ENCODE measurements around the gene SUGCT. TPM values are rescaled to one million over a fixed set of nuclear protein-coding genes. Genes with fewer than 3 reads are reported as not detected.

SUGCT gene
- total and polyA plus RNA-seq, 10 donors: 1.4 to 13.6 (median 2.5) TPM

- no peak for DNase-seq
- no peak for TF ChIP-seq POLR2A (IDR thresholded peaks at IDR 0.05)
- TF ChIP-seq CTCF (IDR thresholded peaks at IDR 0.05 in 8 of 11, conservative IDR thresholded peaks at IDR 0.05 in 3 of 11): no peak
- no peak for TF ChIP-seq POLR2AphosphoS5 (IDR thresholded peaks at IDR 0.05)
- Histone ChIP-seq H3K27me3 (replicated peaks in 1 of 7) (no peaks in the 10 kb centered on the region), H3K27ac (no peak overlapping the region), H3K4me3 (no peak overlapping the region), H3K9me3 (no peaks in the 10 kb centered on the region), H3K4me1 (no peaks in the 10 kb centered on the region), H3K36me3 (no peaks in the 10 kb centered on the region)
- intact Hi-C loops (cut with DNase I; ENCODE audit: low total_unique reads): no loop called here
- WGBS, 5 donors: 65 to 90% (median 83%) methylated on average over 1 of the region's 1 CpG
Measured at GRCh38 chr7:40231796-40232195, 97.0 kb downstream of the SUGCT start.

GRCh38 chr7:40232242-40232893 lies 97.6 kb downstream of the SUGCT start:
- Histone ChIP-seq H3K27ac (no peak overlapping the region), H3K9me3 (no peaks in the 10 kb centered on the region), H3K36me3 (no peaks in the 10 kb centered on the region), H3K4me3 (no peak overlapping the region), H3K27me3 (replicated peaks in 1 of 7) (no peaks in the 10 kb centered on the region), H3K4me1 (no peaks in the 10 kb centered on the region)
- DNase-seq: no peak
- TF ChIP-seq CTCF (IDR thresholded peaks at IDR 0.05 in 8 of 11, conservative IDR thresholded peaks at IDR 0.05 in 3 of 11): peak in 7 of 11 experiments; percentile 9 to 61 (median 52)
- TF ChIP-seq POLR2AphosphoS5 (IDR thresholded peaks at IDR 0.05): no peak
- TF ChIP-seq POLR2A (IDR thresholded peaks at IDR 0.05): no peak
- 26 to 31% (median 28%) methylated on average over 7 of the region's 7 CpGs for WGBS, 5 donors
- intact Hi-C loops (cut with DNase I; ENCODE audit: low total_unique reads): no loop called here

- Histone ChIP-seq H3K36me3 (no peaks in the 10 kb centered on the region), H3K27ac (no peak overlapping the region), H3K9me3 (no peaks in the 10 kb centered on the region), H3K4me1 (no peaks in the 10 kb centered on the region), H3K27me3 (replicated peaks in 1 of 7) (no peaks in the 10 kb centered on the region), H3K4me3 (no peak overlapping the region)
- intact Hi-C loops (cut with DNase I; ENCODE audit: low total_unique reads): no loop called here
- DNase-seq: no peak
- 45 to 53% (median 48%) methylated on average over 4 of the region's 4 CpGs for WGBS, 5 donors
- TF ChIP-seq CTCF (IDR thresholded peaks at IDR 0.05 in 8 of 11, conservative IDR thresholded peaks at IDR 0.05 in 3 of 11) (no peak), POLR2AphosphoS5 (IDR thresholded peaks at IDR 0.05) (no peak), POLR2A (IDR thresholded peaks at IDR 0.05) (no peak)
Measured at GRCh38 chr7:40234046-40234445, 99.2 kb downstream of the SUGCT start.

GRCh38 chr7:40234666-40235065 lies 99.9 kb downstream of the SUGCT start:
- H3K27ac ChIP-seq: no peak overlapping the region
- H3K27me3 ChIP-seq (replicated peaks in 1 of 7): no peaks in the 10 kb centered on the region
- intact Hi-C loops (cut with DNase I; ENCODE audit: low total_unique reads): no loop called here
- no peak overlapping the region for H3K4me3 ChIP-seq
- TF ChIP-seq CTCF (IDR thresholded peaks at IDR 0.05 in 8 of 11, conservative IDR thresholded peaks at IDR 0.05 in 3 of 11): no peak
- DNase-seq: no peak
- H3K36me3 ChIP-seq: no peaks in the 10 kb centered on the region
- H3K9me3 ChIP-seq: no peaks in the 10 kb centered on the region
- H3K4me1 ChIP-seq: no peaks in the 10 kb centered on the region
- 96 to 98% (median 97%) methylated on average over 8 of the region's 8 CpGs for WGBS, 5 donors
